Stimulated activated CD4-positive, alpha-beta T cell treated with anti-CD3 and anti-CD28 coated beads, Interleukin-15, amount 100 ng/mL, for 1 hour (primary cell): ENCODE data around the gene PPARGC1A.

ENCODE experiments used
- DNase-seq, 2 donors: peaks; one replicate each; pipeline ENCODE4 v3.0.0-alpha.2; 2020; ENCODE audit warnings: low read depth in 1 of 2, low spot score in 1 of 2

PPARGC1A gene

GRCh38 chr4:23839279-23839678 lies 50.6 kb downstream of the PPARGC1A start:
- DNase-seq = no peak

- DNase-seq = no peak
Measured at GRCh38 chr4:23838607-23839006, 51.2 kb downstream of the PPARGC1A start.

- no peak for DNase-seq
Measured at GRCh38 chr4:23838131-23838530, 51.7 kb downstream of the PPARGC1A start.

- DNase-seq = no peak
Measured at GRCh38 chr4:23837371-23837770, 52.5 kb downstream of the PPARGC1A start.

GRCh38 chr4:23835774-23836478 lies 53.9 kb downstream of the PPARGC1A start:
- DNase-seq = no peak

GRCh38 chr4:23828779-23829178 lies 61.1 kb downstream of the PPARGC1A start:
- no peak for DNase-seq

- no peak for DNase-seq
Measured at GRCh38 chr4:23828020-23828715, 61.7 kb downstream of the PPARGC1A start.

GRCh38 chr4:23822181-23822580 lies 67.7 kb downstream of the PPARGC1A start:
- no peak for DNase-seq

- DNase-seq = no peak
Measured at GRCh38 chr4:23819041-23819511, 70.8 kb downstream of the PPARGC1A start.

GRCh38 chr4:23818097-23818885 lies 71.6 kb downstream of the PPARGC1A start:
- DNase-seq = no peak

- DNase-seq = no peak
Measured at GRCh38 chr4:23814996-23815660, 74.7 kb downstream of the PPARGC1A start.

- DNase-seq = no peak
Measured at GRCh38 chr4:23814587-23814986, 75.3 kb downstream of the PPARGC1A start.

- no peak for DNase-seq
Measured at GRCh38 chr4:23811161-23811560, 78.7 kb downstream of the PPARGC1A start.

- no peak for DNase-seq
Measured at GRCh38 chr4:23805450-23805851, 84.4 kb downstream of the PPARGC1A start.

- no peak for DNase-seq
Measured at GRCh38 chr4:23789762-23790161, 100.1 kb downstream of the PPARGC1A start.

GRCh38 chr4:23788460-23788859 lies 101.4 kb downstream of the PPARGC1A start:
- no peak for DNase-seq

- DNase-seq = no peak
Measured at GRCh38 chr4:23788027-23788426, 101.8 kb downstream of the PPARGC1A start.

- no peak for DNase-seq
Measured at GRCh38 chr4:23782778-23783437, 106.9 kb downstream of the PPARGC1A start.

- DNase-seq = no peak
Measured at GRCh38 chr4:23779839-23780238, 110.0 kb downstream of the PPARGC1A start.

GRCh38 chr4:23779422-23779821 lies 110.4 kb downstream of the PPARGC1A start:
- no peak for DNase-seq

GRCh38 chr4:23775694-23776093 lies 114.2 kb downstream of the PPARGC1A start:
- DNase-seq = no peak
